Suppressor macrophage (primary cell): ENCODE measurements around the gene PTPRU.

Source experiments
- DNase-seq, 4 experiments: peaks; one replicate each; pipeline ENCODE4 v3.0.0-alpha.2; 2020 to 2022
- total RNA-seq, 17 experiments: gene quantifications; one replicate each; lab custom pipeline; 2026; ENCODE audit warnings: mixed read lengths in 6 of 17, inconsistent platforms in 3 of 17; lab: John Stamatoyannopoulos, UW

PTPRU gene
- total RNA-seq = 0.14 to 4.3 (median 0.55) reads per million in 17 experiments

DNA sequence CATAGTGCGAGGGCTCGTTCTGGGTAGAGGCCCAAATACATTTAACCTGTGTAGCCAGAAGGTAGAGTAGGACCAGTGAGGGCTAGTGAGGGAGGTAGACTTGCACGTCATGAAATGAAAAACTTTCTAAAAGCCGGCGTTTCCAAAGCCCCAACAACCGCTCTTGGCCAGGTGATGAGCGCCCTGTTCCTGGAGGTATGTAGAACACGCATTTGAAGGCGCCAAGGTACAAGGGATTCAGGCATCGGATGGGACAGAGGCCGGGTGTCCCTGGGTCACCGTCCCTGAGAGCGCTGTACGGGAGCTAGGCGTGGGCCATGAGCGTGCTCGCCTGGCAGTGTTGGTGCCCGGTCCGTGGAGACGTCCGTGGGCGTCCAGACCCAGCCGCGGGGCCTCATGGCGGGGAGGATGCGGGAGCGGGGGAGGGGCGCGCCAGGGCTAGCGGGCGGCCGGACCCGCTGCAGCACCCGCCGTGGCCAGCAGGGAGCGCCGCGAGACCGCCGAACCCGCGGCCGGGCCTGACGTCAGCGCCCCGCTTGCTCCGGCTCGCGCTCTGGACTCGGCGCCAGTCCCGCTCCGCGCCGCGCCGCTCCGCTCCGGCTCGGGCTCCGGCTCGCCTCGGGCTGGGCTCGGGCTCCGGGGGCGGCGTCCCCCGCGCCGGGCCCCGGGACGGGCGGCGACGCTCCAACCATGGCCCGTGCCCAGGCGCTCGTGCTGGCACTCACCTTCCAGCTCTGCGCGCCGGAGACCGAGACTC is at the start of gene PTPRU:
PTPRU (plus strand) TSS at position 568 of the 757 bp plus-strand sequence; CDS start at position 691, 123 bp downstream.
- peak; percentile 75 to 91 (median 88) for DNase-seq

DNA sequence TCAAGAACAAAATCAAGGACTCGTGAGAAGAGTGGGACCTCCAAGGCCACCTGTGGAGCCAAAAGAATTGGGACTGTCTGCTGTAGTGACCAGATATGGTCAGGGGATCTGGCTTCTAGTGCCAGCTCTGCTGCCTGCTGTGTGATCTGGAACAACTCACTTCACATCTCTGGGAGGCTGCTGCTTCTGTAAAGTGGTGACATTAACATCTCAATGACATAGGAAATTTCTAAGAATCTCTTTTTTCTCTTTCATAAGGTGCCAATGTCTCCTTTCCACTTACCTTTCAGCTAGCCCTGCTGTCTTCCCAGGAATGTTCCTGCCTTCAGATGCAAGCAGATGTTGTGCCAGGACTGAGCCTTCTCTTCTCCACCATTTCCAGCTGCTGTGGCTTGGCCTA is 49.6 kb upstream of the PTPRU start:
- no peak for DNase-seq

DNA sequence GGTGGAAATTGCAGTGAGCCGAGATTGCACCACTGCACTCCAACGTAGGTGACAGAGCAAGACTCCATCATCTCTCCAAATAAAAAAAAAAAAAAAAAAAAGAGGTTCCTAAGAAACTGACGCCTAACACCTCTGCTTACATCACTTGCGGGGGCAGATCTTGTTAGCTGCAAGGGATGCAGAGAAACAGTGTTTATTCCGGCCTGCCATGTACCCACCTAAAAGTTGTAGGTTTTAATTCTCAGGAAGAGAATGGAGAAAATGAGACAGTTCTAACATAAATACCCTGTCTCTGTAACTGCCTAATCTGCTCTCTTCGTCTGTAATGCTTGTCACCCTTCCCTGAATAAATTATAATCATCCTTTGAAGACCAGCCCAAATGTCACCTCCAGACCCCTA is 45.6 kb upstream of the PTPRU start:
- no peak for DNase-seq

DNA sequence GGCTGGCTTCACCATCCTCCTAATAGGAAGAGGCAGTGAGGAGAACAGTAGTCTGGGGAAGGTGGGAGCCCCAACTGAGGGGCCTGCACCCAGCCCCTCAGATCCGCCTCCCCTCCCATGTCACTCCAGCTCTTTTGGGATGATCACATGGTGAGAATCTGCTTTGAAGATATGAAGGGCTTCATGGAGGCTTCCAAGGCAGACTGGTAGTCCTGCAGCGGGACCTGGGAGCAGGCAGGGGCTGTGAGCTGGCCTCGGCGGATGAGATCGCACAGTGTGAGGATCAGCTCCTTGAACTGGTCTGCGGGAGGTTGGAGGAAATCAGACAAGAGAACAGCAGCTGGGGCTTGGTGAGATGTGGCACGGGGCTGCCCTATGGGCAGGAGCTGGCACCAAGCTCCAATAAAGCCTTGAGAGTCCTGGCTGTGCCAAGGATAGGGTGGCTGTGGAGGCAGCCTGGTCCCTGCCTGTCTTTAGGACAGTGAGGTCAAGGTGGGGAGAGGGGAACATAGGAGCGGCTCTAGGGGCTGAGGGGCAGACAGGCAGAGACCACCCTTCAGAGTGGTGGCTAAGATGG is 42.4 kb upstream of the PTPRU start:
- DNase-seq = no peak

DNA sequence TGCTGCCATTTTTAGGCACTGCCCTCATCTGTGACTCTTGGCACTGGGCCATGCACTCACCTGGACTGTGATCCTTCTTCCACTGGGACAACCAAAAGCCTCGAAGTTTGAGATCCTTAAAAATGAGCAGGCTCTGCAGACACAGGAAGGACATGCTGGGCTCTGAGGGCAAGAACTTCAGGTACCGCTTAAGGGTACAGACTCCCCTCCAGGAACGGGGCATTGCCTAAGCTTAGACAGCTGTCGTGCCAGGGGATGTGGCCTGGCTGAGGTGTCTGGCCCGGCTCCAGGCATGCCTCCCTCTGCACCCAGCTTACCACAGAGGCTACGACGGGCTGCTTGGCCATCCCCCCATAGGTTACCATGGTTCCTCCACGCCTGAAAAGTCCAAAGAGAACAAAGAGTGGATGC is 40.4 kb upstream of the PTPRU start:
- no peak for DNase-seq

DNA sequence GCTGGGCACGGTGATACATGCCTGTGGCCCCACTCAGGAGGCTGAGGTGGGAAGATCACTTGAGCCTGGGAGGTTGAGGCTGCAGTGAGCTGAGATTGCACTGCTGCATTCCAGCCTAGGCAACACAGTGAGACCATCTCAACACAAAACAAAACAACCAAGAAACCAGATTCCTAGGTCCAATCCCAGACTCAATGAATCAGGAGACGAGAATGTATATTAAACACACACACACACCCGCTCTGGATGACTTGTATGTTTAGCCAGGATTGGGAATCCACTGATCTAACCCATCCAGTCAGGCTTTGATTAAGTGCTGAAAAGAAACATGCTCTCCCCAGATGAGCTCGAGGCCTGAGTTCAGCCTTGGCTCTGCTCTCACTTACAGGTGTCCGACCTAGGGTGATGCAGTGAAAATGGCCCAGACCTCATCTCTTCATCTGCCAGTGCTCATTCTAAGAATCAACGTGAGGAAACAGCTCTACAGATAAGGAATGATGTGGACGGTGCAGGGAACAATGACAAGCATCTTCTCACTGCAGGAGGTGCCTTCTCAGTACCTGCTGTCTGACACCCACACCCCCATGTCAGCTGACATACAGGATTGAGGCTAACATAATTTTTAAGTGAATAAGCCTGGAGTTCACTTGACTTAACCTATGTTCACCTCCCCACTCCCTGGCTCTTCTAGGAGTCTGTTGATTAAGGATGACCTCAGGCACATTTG is 39.3 kb upstream of the PTPRU start:
- no peak for DNase-seq

DNA sequence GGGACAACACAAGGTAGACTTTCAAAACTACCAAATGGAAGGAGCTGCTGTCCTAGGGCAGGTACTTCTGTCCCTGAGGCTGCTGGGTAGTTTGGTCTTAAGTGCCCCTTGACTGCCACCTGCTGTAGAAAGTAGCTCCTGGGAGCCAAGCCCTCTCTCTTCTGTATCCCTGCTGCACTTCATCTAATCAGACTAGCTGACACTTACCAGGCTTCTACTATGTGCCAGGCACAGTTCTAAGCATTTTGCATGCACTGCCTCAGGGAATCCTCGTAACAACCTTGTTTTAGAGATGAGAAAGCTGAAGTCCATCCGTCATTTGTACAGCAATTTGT is 38.8 kb upstream of the PTPRU start:
- peak in 1 of 4 experiments; percentile 18 for DNase-seq

DNA sequence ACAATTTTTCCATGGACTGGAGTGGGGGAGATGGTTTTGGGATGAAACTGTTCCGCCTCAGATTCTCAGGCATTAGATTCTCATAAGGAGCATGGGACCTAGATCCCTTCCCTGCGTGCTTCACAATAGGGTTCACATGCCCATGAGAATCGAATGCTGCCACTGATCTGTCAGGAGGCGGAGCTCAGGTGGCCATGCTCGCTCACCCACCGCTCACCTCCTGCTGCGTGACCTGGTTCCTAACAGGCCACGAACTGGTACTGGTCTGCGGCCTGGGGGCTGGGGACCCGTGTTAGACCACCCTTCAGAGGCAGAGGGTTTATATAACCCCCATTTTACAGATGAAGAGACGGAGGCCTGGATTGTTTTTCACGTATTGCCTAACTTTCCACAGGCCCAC is 38.3 kb upstream of the PTPRU start:
- DNase-seq = no peak

DNA sequence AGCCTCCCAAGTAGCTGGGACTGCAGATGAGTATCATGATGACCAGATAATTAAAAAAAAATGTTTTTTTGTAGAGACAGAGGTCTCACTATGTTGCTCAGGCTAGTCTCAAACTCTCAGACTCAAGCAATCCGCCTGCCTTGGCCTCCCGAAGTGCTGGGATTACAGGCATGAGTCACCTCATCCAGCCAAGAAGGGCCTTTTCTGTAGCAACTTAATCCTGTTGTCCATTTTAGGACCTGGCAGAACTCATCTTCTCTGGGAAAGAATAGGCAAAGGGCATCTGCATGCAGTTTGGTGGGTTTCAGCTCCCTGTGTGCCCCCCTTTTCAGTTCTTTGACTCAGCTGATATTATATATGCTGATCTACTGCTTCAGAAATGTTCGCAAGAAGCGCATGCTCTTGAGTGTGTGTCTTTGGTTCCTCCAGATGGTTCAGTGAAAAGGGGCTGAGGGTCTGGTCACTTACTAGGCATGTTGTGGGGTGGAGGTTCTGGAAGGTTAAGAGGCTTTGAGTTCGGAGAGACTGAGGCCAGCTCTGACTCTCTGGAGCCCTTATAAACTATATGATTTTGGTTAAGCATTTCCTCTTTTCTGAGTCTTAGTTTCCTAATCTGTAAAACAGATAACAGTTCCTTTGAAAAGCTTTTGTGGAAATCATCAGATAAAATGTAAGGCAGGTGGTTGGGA is 35.3 kb upstream of the PTPRU start:
- no peak for DNase-seq

DNA sequence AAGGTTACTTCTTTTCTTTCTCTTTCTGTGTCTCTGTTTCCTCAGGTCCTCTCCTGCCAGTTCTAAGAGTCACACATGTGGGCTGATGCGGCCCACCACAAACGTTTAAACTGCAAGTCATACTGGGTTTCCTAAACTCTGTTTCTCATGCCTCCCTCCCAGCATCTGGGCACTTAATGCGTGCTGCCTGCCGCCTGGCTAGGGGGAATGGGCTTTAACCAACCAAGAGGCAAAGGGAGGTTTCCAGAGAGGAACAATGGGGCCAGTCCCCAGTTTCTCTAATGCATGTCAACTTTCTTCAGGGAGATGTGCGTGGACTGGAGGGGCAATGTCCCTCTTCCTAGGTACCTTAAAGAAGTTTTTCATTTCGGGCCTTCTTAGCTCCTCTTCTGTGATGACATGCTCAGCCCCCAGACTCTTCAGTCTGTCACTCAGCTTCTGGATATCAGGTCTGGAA is 34.7 kb upstream of the PTPRU start:
- peak in 3 of 4 experiments; percentile 14 to 19 (median 18) for DNase-seq

DNA sequence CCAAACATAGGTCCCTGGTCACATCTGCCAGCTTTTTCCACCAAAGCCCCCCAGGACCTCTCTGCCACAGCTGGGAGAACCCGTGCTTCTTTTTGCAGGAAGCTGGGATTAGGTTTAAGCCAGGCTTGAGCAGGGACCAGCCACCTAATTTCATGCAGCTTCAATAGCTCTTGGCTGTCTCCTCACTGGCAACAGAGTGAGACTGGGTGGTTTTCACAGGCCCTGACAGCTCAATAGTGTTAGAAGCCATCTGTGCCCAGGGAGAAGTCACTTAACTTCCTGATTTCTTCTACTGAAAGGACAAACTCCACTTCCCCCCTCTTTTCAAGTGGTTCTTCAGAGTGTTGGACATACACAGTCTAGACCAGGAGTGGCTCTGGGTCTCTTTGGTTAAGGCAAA is 34.3 kb upstream of the PTPRU start:
- peak; percentile 61 to 80 (median 71) for DNase-seq

DNA sequence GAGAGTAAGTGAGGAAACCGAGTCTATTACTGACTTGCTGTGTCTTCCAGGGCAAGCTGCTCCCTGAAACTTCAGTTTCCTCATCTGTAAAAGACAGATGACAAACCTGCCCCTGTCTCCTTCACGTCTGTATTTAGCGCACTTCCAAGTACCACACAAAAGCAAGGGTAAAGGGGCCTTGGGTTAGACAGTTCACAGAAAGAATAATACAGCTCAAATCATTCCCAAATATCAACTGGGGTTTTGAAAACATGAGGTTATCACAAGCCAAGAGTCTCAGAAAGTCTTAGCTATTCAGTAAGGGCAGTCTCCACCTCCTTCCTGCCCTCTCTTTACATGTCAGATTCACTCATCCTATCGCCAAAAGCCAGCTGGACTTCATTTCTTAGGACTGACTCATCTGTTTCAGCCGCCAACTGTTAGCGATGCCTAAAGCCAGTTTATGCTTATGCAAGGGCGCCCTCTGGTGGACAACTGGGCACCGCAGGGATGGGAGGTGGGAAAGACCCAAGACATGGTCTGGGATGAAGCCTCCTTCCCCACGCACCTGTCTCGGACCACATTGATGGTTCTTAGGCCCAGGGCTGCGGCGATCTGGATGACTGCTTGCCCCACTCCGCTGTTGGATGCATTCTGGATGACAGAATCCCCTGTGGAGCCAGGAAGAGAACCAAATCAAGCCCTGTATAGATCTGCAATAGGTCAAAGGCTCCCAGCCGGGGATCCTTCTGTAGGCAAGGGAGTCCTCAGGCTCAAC is 33.6 kb upstream of the PTPRU start:
- DNase-seq = peak; percentile 94 to 98 (median 96)

DNA sequence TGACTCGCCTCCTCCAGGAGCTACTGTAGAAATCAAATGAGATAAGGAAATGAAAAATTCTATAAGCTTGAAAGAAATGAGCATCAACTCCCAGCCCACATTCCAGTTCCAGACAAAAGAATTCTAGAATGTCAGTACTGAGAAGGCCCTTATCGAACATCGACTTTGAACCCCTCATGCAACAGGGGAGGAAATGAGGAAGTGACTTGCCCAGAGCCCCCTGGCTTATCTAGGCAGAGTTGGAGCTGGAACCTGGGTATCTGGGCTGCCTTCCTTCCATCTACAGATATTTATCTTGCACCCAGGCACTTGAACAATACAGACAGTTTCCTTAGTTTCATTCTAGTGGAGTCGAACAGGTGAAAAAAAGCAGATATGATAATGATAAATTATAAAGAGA is 27.9 kb upstream of the PTPRU start:
- no peak for DNase-seq

DNA sequence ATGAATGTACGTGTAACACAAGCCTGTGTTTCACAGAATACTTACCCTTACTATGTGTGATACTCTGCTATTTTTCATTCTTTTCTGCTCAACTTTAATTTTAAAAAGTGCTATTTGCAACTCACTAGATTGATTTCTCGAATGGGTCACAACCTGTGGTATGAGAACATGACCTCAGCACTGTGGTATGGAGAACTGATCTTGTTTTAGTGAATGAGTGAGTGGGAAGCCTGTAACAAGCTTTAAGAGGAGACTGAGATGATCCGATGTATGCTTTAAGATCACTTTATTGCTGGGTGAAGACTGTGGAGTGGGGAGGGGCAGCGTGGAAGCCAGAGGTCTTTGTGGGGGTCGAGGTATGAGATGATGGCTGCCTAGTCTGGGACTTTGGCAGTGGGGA is 27.1 kb upstream of the PTPRU start:
- DNase-seq = no peak

DNA sequence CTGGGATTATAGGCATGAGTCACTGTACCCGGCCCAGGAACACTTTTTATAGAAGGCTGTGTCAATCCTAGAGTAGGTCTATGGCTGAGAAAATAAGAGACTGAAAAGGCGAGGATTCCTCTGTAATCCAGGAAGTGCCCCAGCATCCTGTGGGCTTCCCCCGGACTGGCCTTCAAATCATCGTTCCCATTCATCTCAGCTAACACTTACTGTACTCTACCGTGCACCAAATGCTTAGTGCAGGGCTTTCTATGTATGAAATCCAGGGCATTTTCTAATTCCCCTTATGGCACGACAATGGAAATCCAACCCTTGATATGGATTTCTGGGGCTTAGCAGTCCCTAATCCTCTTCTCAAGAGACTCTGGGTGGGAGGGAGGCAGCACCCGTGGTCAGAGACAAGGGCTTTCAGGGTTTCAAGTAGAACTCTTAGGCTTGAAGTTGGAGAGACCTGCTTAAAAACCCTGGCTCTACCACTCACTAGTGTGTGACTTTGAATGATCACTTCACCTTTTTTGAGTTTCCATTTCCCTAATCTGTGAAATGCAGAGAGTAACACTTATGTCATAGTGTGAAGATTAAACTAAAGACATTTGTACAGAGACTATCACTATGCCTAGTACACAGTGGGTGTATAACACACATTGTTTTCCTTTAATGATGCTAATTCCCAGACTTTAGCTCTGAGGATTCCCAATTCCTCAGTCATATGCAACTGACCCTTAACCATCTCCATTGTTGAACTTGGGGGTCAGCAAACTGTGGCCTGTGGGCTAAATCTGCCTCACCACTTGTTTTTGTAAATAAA is 25.8 kb upstream of the PTPRU start:
- no peak for DNase-seq

DNA sequence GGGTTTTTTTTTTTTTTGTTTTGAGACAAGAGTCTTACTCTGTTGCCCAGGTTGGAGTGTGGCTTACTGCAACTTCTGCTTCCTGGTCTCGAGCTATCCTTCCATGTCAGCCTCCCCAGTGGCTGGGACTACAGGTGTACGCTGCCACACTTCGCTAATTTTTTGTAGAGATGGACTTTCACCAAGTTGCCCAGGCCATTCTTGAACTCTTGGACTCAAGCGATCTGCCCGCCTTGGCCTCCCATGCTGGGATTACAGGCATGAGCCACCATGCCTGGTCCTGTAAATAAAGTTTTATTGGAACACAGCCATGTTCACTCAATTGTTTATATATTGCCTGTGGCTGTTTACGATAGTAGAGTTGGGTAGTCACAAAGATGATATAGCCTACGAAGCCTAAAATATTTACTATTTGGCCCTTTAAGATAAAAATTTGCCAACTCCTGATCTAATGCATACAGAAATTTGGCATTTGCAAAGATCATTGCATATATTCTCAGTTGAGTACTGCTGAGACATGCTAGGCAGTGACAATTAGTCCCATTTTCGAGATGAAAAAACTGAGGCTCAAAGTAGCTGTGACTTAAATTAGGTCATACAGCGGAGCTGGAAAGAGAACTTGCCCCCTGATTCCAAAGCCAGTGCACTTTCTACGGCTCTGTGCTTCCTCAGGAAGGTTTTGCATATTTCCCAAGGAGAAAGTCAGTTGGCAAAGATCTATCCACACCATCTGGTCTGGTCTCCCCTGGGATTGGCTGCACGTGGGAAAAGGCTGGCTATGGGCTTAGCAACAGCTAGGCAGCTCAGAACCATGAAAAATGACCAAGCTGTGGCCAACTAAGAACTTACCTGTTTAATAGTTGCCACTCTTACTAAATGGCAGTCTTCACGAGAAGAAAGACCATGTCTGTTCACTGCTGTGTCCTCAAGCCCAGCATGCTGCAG is 25.0 kb upstream of the PTPRU start:
- no peak for DNase-seq

DNA sequence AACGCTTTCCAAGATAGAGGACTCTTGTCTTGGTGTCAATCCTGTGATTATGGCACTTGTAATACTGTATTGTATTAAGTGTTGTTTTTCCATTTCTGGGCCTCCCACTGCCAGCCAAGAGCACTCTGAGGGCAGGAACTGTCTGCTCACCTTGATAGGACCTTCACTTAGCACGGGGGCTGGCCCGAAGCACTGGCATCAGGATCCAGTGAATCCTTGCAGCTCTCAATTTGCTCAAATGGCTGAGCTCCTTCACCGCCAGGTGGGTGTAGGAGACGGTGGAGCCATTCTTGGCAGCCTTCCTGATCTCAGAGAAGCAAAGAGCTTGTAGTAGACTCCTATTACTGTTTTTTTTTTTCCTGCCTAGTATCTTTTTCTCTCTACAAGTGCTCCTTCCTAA is 23.3 kb upstream of the PTPRU start:
- no peak for DNase-seq

DNA sequence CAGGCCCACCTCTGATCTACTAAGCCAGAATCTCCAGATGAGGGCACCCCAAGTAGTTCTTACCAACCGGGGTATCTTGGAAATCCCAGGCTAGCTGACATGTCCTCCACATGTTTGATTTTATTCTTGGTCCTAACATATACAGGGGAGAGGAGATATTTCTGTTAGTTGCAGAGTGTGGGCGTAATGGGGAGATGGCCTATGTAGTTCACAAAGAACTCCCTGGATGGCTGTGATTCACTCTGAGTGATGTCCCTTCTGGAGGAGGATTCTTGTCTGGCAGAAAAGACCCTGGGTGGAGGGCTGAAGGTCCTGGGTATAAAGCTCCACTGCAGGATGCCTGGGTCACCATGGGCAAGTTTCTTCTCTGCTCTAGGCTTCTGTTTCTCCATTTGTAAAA is 18.7 kb upstream of the PTPRU start:
- peak in 1 of 4 experiments; percentile 24 for DNase-seq

DNA sequence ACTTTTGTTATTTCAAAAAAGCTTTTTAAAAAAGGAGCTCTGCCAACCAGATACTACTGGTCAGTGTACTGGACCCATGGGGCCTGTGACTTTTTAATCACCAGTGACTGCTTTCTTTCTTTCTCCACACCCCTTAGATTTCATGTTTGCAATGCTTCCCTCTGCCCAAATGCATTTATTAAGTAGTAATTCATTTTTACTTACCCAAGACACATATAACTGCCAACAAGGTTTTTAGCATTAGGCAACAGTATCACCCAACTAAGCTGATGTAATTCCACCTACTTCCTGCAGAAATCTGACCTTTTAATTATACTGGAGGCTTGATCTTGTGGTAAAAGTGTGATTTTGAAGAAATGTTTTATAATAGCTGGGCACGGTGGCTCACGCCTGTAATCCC is 18.1 kb upstream of the PTPRU start:
- peak in 3 of 4 experiments; percentile 10 to 74 (median 59) for DNase-seq

DNA sequence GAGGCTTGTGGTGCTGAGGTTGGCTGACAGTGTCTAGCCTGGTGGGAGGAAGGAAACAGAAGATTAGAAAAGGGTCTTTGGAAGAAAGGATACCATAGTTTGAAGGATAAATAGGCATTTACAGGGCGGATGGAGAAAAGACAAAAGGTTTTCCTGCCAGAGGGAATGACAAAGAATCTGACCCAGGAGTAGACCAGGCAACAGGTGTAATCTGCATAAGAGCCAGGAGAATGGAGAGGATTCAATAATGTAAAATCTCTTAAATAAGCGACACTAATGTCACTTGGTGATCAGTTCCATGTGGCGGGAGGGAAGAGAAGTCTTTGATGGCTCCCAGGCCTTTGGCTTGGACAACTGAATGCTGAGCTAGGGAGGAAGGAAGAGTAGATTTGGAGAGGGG is 15.0 kb upstream of the PTPRU start:
- no peak for DNase-seq
